PC-9 (cell line): Measurements from ENCODE around the gene HMCES. TPM values are rescaled to one million over a fixed set of nuclear protein-coding genes. Genes with fewer than 3 reads are reported as not detected.

Experiments
- BruUV-seq: library from RNA; stranded (reverse); fragments of 400-500 nt; replicated peaks from 2 replicates; lab custom pipeline; 2021; lab: Mats Ljungman, UMichigan
- CTCF ChIA-PET: fragments of 300-600 bp; sonication (Branson Sonifier 250); formaldehyde crosslinking; loops from one replicate; lab custom pipeline; 2022; ENCODE audit warnings: antibody characterized with exemption; lab: Charles Lee
- POLR2A ChIA-PET: fragments of 300-600 bp; sonication (Branson Sonifier 250); formaldehyde crosslinking; loops from one replicate; lab custom pipeline; 2022; ENCODE audit warnings: antibody characterized with exemption; ENCODE audit not compliant: unreplicated experiment; lab: Charles Lee
- DNase-seq, 2 experiments: peaks; one replicate each; pipeline versions ENCODE4 v3.0.0 to v3.0.0-alpha.2; 2015 to 2022; ENCODE audit warnings: mixed read lengths in 1 of 2
- H2AFZ ChIP-seq: fragments of 200-600 bp; sonication (generic); 2 replicates; pipeline ENCODE4 v1.8.1; 2017; ENCODE audit warnings: antibody characterized with exemption
- H3F3A ChIP-seq: fragments of 200-600 bp; sonication (generic); 2 replicates; pipeline ENCODE4 v1.8.1; 2017; ENCODE audit warnings: antibody characterized with exemption, mild to moderate bottlenecking, low read depth; ENCODE audit not compliant: insufficient read depth
- H3K27ac ChIP-seq: fragments of 200-600 bp; sonication (generic); 2 replicates; pipeline ENCODE4 v1.6.1; 2016; ENCODE audit warnings: mixed run types
- H3K27me3 ChIP-seq: fragments of 200-600 bp; sonication (generic); 2 replicates; pipeline ENCODE4 v1.6.1; 2016; ENCODE audit warnings: low read depth, mixed run types; ENCODE audit not compliant: insufficient read depth
- H3K36me3 ChIP-seq: fragments of 200-600 bp; sonication (generic); 2 replicates; pipeline ENCODE4 v1.6.1; 2016; ENCODE audit warnings: low read depth, mixed run types
- H3K4me1 ChIP-seq: fragments of 200-600 bp; sonication (generic); replicated peaks from 2 replicates; pipeline ENCODE4 v1.6.1; 2016; ENCODE audit warnings: mixed run types; ENCODE audit not compliant: insufficient read depth
- H3K4me2 ChIP-seq: fragments of 200-600 bp; sonication (generic); 2 replicates; pipeline ENCODE4 v1.6.1; 2017; ENCODE audit warnings: mixed run types
- H3K4me3 ChIP-seq: fragments of 200-600 bp; sonication (generic); 2 replicates; pipeline ENCODE4 v1.6.1; 2016; ENCODE audit warnings: mixed run types
- H3K79me2 ChIP-seq: fragments of 200-600 bp; sonication (generic); 2 replicates; pipeline ENCODE4 v1.6.1; 2017; ENCODE audit warnings: low read depth, mixed run types
- H3K9me2 ChIP-seq: fragments of 200-600 bp; sonication (generic); 2 replicates; pipeline ENCODE4 v1.8.1; 2017; ENCODE audit warnings: mild to moderate bottlenecking; ENCODE audit not compliant: insufficient read depth
- H3K9me3 ChIP-seq: fragments of 200-600 bp; sonication (generic); 2 replicates; pipeline ENCODE4 v1.8.1; 2016; ENCODE audit warnings: low read depth; ENCODE audit not compliant: insufficient read depth
- H4K20me1 ChIP-seq: fragments of 200-600 bp; sonication (generic); 2 replicates; pipeline ENCODE4 v1.8.1; 2017; ENCODE audit not compliant: insufficient read depth
- CTCF ChIP-seq: fragments of 200-600 bp; sonication (generic); conservative IDR thresholded peaks from 2 replicates; pipeline ENCODE4 v1.6.1; 2017; ENCODE audit warnings: mixed run types, antibody characterized with exemption, mild to moderate bottlenecking, moderate library complexity
- EZH2 ChIP-seq: fragments of 200-600 bp; sonication (generic); IDR thresholded peaks from 2 replicates; pipeline ENCODE4 v1.8.0; 2017; ENCODE audit warnings: antibody characterized with exemption, low read depth
- intact Hi-C: fragments of 100-400 bp; cut with micrococcal nuclease; formaldehyde crosslinking; loops from one replicate; pipeline ENCODE4 v1.10.0; 2022; ENCODE audit not compliant: unreplicated experiment
- total RNA-seq: library from RNA; stranded (reverse); gene quantifications from 2 replicates; pipeline ENCODE4 v1.2.3, GENCODE V29; 2021

Gene HMCES
- total RNA-seq, 1 experiment from 2014 or later, result 60.9 TPM

GRCh38 chr3:129317014-129317771 lies 38.5 kb downstream of the HMCES start:
- CTCF ChIA-PET, result interaction anchor here (0.6 to 1.9 kb wide), 3 partner anchors 313 to 482 kb away, joined by 3 to 10 read pairs (median 4); no protein-coding TSS in a partner anchor

GRCh38 chr3:129317848-129318247 lies 39.2 kb downstream of the HMCES start:
- H4K20me1 ChIP-seq, result no peaks in the 10 kb centered on the region
- H3K4me2 ChIP-seq, result no peak overlapping the region
- intact Hi-C loops, result loop anchor here (10.0 kb wide), 1 partner anchor 263 kb away; no protein-coding TSS in a partner anchor
- H3K79me2 ChIP-seq, result no peaks in the 10 kb centered on the region; the same call in 1 of the 2 replicates
- no peak for DNase-seq
- H3K27ac ChIP-seq, result no peak overlapping the region
- CTCF ChIA-PET, result no interaction called here
- no peak overlapping the region for H2AFZ ChIP-seq
- TF ChIP-seq CTCF (no peak), EZH2 (no peak)
- no peaks in the 10 kb centered on the region for H3K9me2 ChIP-seq
- H3F3A ChIP-seq, result peaks cover 7% of the 10 kb centered on the region; the same call in 1 of the 2 replicates
- POLR2A ChIA-PET, result interaction anchor here (0.8 kb wide), 1 partner anchor 120 kb away, joined by 3 read pairs; no protein-coding TSS in a partner anchor
- no peaks in the 10 kb centered on the region for H3K9me3 ChIP-seq
- H3K36me3 ChIP-seq, result no peaks in the 10 kb centered on the region
- H3K27me3 ChIP-seq, result no peaks in the 10 kb centered on the region
- H3K4me1 ChIP-seq, result peaks cover 8% of the 10 kb centered on the region; the same call in 1 of the 2 replicates
- no peak overlapping the region for H3K4me3 ChIP-seq
- no TSS peak for BruUV-seq

More at GRCh38 chr3:129317014-129317771, 38.5 kb downstream of the HMCES start:
- Histone ChIP-seq H3F3A (peaks cover 7% of the 10 kb centered on the region; the same call in 1 of the 2 replicates), H3K9me3 (no peaks in the 10 kb centered on the region), H3K4me1 (peaks cover 8% of the 10 kb centered on the region; the same call in 1 of the 2 replicates), H3K27ac (no peak overlapping the region), H3K4me3 (peak overlapping the region; percentile 90), H3K79me2 (no peaks in the 10 kb centered on the region; the same call in 1 of the 2 replicates), H4K20me1 (no peaks in the 10 kb centered on the region), H3K4me2 (peak overlapping the region; percentile 97), H2AFZ (peak overlapping the region; percentile 90), H3K36me3 (no peaks in the 10 kb centered on the region), H3K27me3 (no peaks in the 10 kb centered on the region), H3K9me2 (no peaks in the 10 kb centered on the region)
- TF ChIP-seq CTCF (no peak), EZH2 (no peak)
- BruUV-seq, result no TSS peak
- POLR2A ChIA-PET, result interaction anchor here (0.5 to 0.6 kb wide), 2 partner anchors 17 to 298 kb away, joined by 4 to 12 read pairs; no protein-coding TSS in a partner anchor
- DNase-seq, result no peak
- intact Hi-C loops, result loop anchor here (10.0 kb wide), 1 partner anchor 262 kb away; no protein-coding TSS in a partner anchor

- H3F3A ChIP-seq, result peaks cover 5% of the 10 kb centered on the region; the same call in 1 of the 2 replicates
- DNase-seq, result no peak
- ChIA-PET CTCF (no interaction called here), POLR2A (interaction anchor here (0.8 kb wide), 1 partner anchor 119 kb away, joined by 3 read pairs; no protein-coding TSS in a partner anchor)
- TF ChIP-seq CTCF, result no peak
- no peak for TF ChIP-seq EZH2
- no peaks in the 10 kb centered on the region for H4K20me1 ChIP-seq
- H3K27ac ChIP-seq, result no peak overlapping the region
- no peaks in the 10 kb centered on the region for H3K9me2 ChIP-seq
- intact Hi-C loops, result loop anchor here (10.0 kb wide), 1 partner anchor 264 kb away; no protein-coding TSS in a partner anchor
- no TSS peak for BruUV-seq
- H3K4me1 ChIP-seq, result peaks cover 7% of the 10 kb centered on the region; the same call in 1 of the 2 replicates
- no peak overlapping the region for H3K4me3 ChIP-seq
- H3K27me3 ChIP-seq, result no peaks in the 10 kb centered on the region
- H3K36me3 ChIP-seq, result no peaks in the 10 kb centered on the region
- no peaks in the 10 kb centered on the region; the same call in 1 of the 2 replicates for H3K79me2 ChIP-seq
- no peaks in the 10 kb centered on the region for H3K9me3 ChIP-seq
- no peak overlapping the region for H2AFZ ChIP-seq
- no peak overlapping the region for H3K4me2 ChIP-seq
Observed at GRCh38 chr3:129318921-129319320, 40.3 kb downstream of the HMCES start.
